A549 (cell line): Measurements from ENCODE around the gene DNAH17. TPM values are rescaled to one million over a fixed set of nuclear protein-coding genes. Genes with fewer than 3 reads are reported as not detected.
"Not testable (repeated sequence)": the region's sequence is repeated elsewhere in the genome, so short reads cannot be mapped to it uniquely, and the experiment has no call there.

Experiments
- ATAC-seq, 2 experiments: fragments of 200-7000 bp in 1 of 2; fragments of >200 bp in 1 of 2; cut with Nextera tagmentation in 1 of 2; cut with Tn5 transposase in 1 of 2; 3 replicates each; pipeline versions ENCODE4 v1.8.0 to v1.9.1; 2018 to 2020; ENCODE audit warnings: mild to moderate bottlenecking in 1 of 2, moderate library complexity in 1 of 2
- CTCF ChIA-PET: fragments of 300-600 bp; sonication (Branson Sonifier 250); formaldehyde crosslinking; extraction: SDS; loops from one replicate; lab custom pipeline; 2021; ENCODE audit warnings: antibody characterized with exemption, inconsistent platforms; lab: Yijun Ruan, JAX
- POLR2A ChIA-PET: fragments of 350-600 bp; formaldehyde crosslinking; extraction: SDS; loops from one replicate; lab custom pipeline; 2021; ENCODE audit warnings: antibody characterized with exemption, inconsistent platforms; lab: Yijun Ruan, JAX
- DNase-seq, 2 experiments: peaks; one replicate each; pipeline versions ENCODE4 v3.0.0 to v3.0.0-alpha.2; 2011 to 2016; ENCODE audit warnings: low read depth in 1 of 2, low spot score in 1 of 2
- FAIRE-seq: peaks from 2 replicates; lab custom pipeline; 2011; peaks lifted over from hg19 to GRCh38; lab: Jason Lieb, UNC
- H3K27ac ChIP-seq, 2 experiments: fragments of >200 bp; sonication (Bioruptor Twin); formaldehyde crosslinking; 3 replicates each; pipeline ENCODE4 v1.5.1; 2016 to 2017
- H3K4me1 ChIP-seq: fragments of >200 bp; sonication (Bioruptor Twin); formaldehyde crosslinking; 3 replicates; pipeline ENCODE4 v1.6.1; 2016
- H3K4me2 ChIP-seq: fragments of >200 bp; sonication (Bioruptor Twin); formaldehyde crosslinking; 3 replicates; pipeline ENCODE4 v1.6.1; 2016
- H3K4me3 ChIP-seq: fragments of >200 bp; sonication (Bioruptor Twin); formaldehyde crosslinking; 3 replicates; pipeline ENCODE4 v1.5.1; 2016
- H3K9me3 ChIP-seq: fragments of >200 bp; sonication (Bioruptor Twin); formaldehyde crosslinking; 3 replicates; pipeline ENCODE4 v1.6.1; 2016
- CBX8 ChIP-seq: fragments of 200-600 bp; sonication (generic); IDR thresholded peaks from 2 replicates; pipeline ENCODE4 v1.6.1; 2016
- CHD2 ChIP-seq: fragments of 150-350 bp; IDR thresholded peaks from 2 replicates; pipeline ENCODE4 v1.6.1; 2014; ENCODE audit warnings: low read length; ENCODE audit not compliant: partially characterized antibody
- E2F6 ChIP-seq: IDR thresholded peaks from 2 replicates; pipeline ENCODE4 v1.6.1; 2012; ENCODE audit warnings: low read depth, borderline replicate concordance
- EHMT2 ChIP-seq: fragments of 200-600 bp; sonication (generic); IDR thresholded peaks from 2 replicates; pipeline ENCODE4 v1.6.1; 2016; ENCODE audit warnings: antibody characterized with exemption, low read depth, mild to moderate bottlenecking, moderate library complexity
- GATA3 ChIP-seq: IDR thresholded peaks from 2 replicates; pipeline ENCODE4 v1.6.1; 2012; ENCODE audit warnings: borderline replicate concordance
- HDAC2 ChIP-seq: fragments of 200-600 bp; sonication (generic); IDR thresholded peaks from 2 replicates; pipeline ENCODE4 v1.6.1; 2016
- HES2 ChIP-seq: fragments of >200 bp; sonication (Bioruptor Twin); formaldehyde crosslinking; IDR thresholded peaks from 2 replicates; pipeline ENCODE4 v1.6.1; 2016
- HEYL ChIP-seq: fragments of 250-450 bp; sonication (Bioruptor Pico); IDR thresholded peaks from 2 replicates; pipeline ENCODE4 v1.8.0; 2021; ENCODE audit warnings: mild to moderate bottlenecking, moderate library complexity
- HOXA7 ChIP-seq: fragments of 250-450 bp; sonication (Bioruptor Pico); IDR thresholded peaks from 2 replicates; pipeline ENCODE4 v1.5.0; 2020; ENCODE audit warnings: mild to moderate bottlenecking, moderate library complexity
- KDM1A ChIP-seq: fragments of 200-600 bp; sonication (generic); IDR thresholded peaks from 2 replicates; pipeline ENCODE4 v1.6.1; 2016; ENCODE audit warnings: low read depth, mild to moderate bottlenecking
- MAFK ChIP-seq: fragments of 450-650 bp; IDR thresholded peaks from 2 replicates; pipeline ENCODE4 v1.6.1; 2014; ENCODE audit not compliant: partially characterized antibody
- MYC ChIP-seq: IDR thresholded peaks from 2 replicates; pipeline ENCODE4 v1.6.1; 2012; ENCODE audit warnings: mild to moderate bottlenecking, inconsistent platforms, low read length, improper control_type of control experiment, borderline replicate concordance
- NPAS2 ChIP-seq: fragments of 250-450 bp; sonication (Bioruptor Pico); IDR thresholded peaks from 2 replicates; pipeline ENCODE4 v1.8.0; 2022; ENCODE audit warnings: mild to moderate bottlenecking, moderate library complexity, borderline replicate concordance
- NR3C1 ChIP-seq: fragments of >200 bp; sonication (Bioruptor Twin); formaldehyde crosslinking; IDR thresholded peaks from 3 replicates; pipeline ENCODE4 v1.6.1; 2017
- RAD21 ChIP-seq, 2 experiments: fragments of >200 bp in 1 of 2; sonication (Bioruptor Twin) in 1 of 2; formaldehyde crosslinking in 1 of 2; IDR thresholded peaks in 1 of 2; conservative IDR thresholded peaks in 1 of 2; 2 replicates in 1 of 2; 3 replicates in 1 of 2; pipeline ENCODE4 v1.6.1; 2012 to 2018; ENCODE audit warnings: inconsistent platforms in 1 of 2
- RCOR1 ChIP-seq: fragments of 150-350 bp; IDR thresholded peaks from 2 replicates; pipeline ENCODE4 v1.6.1; 2014; ENCODE audit warnings: antibody characterized with exemption, low read length, low read depth
- TP53 ChIP-seq: fragments of 250-450 bp; sonication (Bioruptor Pico); IDR thresholded peaks from 2 replicates; pipeline ENCODE4 v1.5.0; 2021; ENCODE audit warnings: mild to moderate bottlenecking, moderate library complexity
- ZFP36 ChIP-seq: fragments of 450-650 bp; IDR thresholded peaks from 2 replicates; pipeline ENCODE4 v1.6.1; 2014; ENCODE audit warnings: borderline replicate concordance; ENCODE audit not compliant: partially characterized antibody
- ZNF302 ChIP-seq: fragments of 250-450 bp; sonication (Bioruptor Pico); IDR thresholded peaks from 2 replicates; pipeline ENCODE4 v1.9.0; 2021; ENCODE audit warnings: inconsistent platforms, mild to moderate bottlenecking, moderate library complexity
- ZSCAN20 ChIP-seq: fragments of 250-450 bp; sonication (Bioruptor Pico); IDR thresholded peaks from 2 replicates; pipeline ENCODE4 v1.8.0; 2022; ENCODE audit warnings: mild to moderate bottlenecking, moderate library complexity
- WGBS: methylation state at CpG from one replicate; pipeline ENCODE4 v1.1.6; 2017; ENCODE audit errors: missing lambda C conversion rate; 5-methylcytosine and 5-hydroxymethylcytosine counted together
- polyA plus RNA-seq, 4 experiments: library from polyadenylated mRNA; depleted of rRNA in 3 of 4; stranded (reverse); fragments of >200 nt; fragmentation: RNase III in 1 of 4; extraction: RNeasy Plus Mini Kit Qiagen cat#74134 plus additional on column Dnase treatment in 1 of 4; gene quantifications; 2 replicates in 3 of 4; 3 replicates in 1 of 4; pipeline ENCODE4 v1.2.3, GENCODE V29; 2011 to 2017
- TF ChIP-seq, protein P1 (sequence below): fragments of >200 bp; sonication (Bioruptor Twin); formaldehyde crosslinking; IDR thresholded peaks from 3 replicates; pipeline ENCODE4 v1.6.1; 2016
- TF ChIP-seq, protein P2 (sequence below): fragments of 250-450 bp; sonication (Bioruptor Pico); IDR thresholded peaks from 2 replicates; pipeline ENCODE4 v1.5.0; 2020; ENCODE audit warnings: low read depth, mild to moderate bottlenecking, moderate library complexity

Gene DNAH17
- polyA plus RNA-seq, 2 of the 4 experiments (the other 2 are of a cell fraction) = 0.21 to 0.26 TPM

- DNase-seq (no peak), FAIRE-seq (no peak), ATAC-seq (no peak)
- H3K4me1 ChIP-seq = peaks cover 17% of the 10 kb centered on the region
- POLR2A ChIA-PET = no interaction called here
- H3K4me2 ChIP-seq = peak overlapping the region; percentile 57; the same call in 1 of the 3 replicates
- CTCF ChIA-PET = interaction anchor here (1.6 kb wide), 1 partner anchor 204 kb away, joined by 4 read pairs; no protein-coding TSS in a partner anchor
- H3K9me3 ChIP-seq = no peaks in the 10 kb centered on the region
- TF ChIP-seq MYC (no peak), HDAC2 (no peak), GATA3 (no peak), ZNF302 (no peak), HES2 (no peak)
- TF ChIP-seq, protein P1, sequence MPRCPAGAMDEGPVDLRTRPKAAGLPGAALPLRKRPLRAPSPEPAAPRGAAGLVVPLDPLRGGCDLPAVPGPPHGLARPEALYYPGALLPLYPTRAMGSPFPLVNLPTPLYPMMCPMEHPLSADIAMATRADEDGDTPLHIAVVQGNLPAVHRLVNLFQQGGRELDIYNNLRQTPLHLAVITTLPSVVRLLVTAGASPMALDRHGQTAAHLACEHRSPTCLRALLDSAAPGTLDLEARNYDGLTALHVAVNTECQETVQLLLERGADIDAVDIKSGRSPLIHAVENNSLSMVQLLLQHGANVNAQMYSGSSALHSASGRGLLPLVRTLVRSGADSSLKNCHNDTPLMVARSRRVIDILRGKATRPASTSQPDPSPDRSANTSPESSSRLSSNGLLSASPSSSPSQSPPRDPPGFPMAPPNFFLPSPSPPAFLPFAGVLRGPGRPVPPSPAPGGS = no peak
- no peak overlapping the region for H3K4me3 ChIP-seq
- H3K27ac ChIP-seq = peak overlapping the region; percentile 71 to 79; a peak in 5 of 6 replicates
- 92% methylated on average over 21 of the region's 21 CpGs for WGBS
These were observed 72.9 kb downstream of the DNAH17 start for GRCh38 chr17:78504156-78504925.

DNA sequence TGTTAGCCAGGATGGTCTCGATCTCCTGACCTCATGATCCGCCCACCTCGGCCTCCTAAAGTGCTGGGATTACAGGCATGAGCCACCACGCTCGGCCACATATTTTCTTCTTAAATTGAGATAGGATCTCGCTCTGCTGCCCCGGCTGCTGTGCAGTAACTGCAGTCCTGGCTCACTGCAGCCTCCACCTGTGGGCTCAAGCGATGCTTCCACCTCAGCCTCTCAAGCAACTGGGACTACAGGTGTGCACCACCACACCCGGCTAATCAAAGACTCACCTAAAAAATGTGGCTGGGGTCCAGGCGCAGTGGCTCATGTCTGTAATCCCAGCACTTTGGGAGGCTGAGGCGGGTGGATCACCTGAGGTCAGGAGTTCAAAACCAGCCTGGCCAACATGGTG is 73.8 kb downstream of the DNAH17 start:
- H3K4me3 ChIP-seq, ATAC-seq, DNase-seq, FAIRE-seq, H3K4me2 ChIP-seq, H3K9me3 ChIP-seq: not testable (repeated sequence)
- ChIA-PET POLR2A (interaction anchor here (0.6 kb wide), 1 partner anchor 97 kb away, joined by 4 read pairs; no protein-coding TSS in a partner anchor), CTCF (interaction anchor here (1.6 kb wide), 1 partner anchor 205 kb away, joined by 4 read pairs; no protein-coding TSS in a partner anchor)
- H3K4me1 ChIP-seq = peaks cover 25% of the 10 kb centered on the region
- peak overlapping the region in 1 of 2 experiments; percentile 79; a peak in 3 of 6 replicates for H3K27ac ChIP-seq
- 95% methylated on average over 11 of the region's 11 CpGs for WGBS

- Histone ChIP-seq H3K27ac (peak overlapping the region; percentile 34 to 91; a peak in 5 of 6 replicates), H3K9me3 (no peaks in the 10 kb centered on the region), H3K4me3 (no peak overlapping the region), H3K4me1 (peaks cover 32% of the 10 kb centered on the region), H3K4me2 (no peak overlapping the region)
- ATAC-seq = no peak
- DNase-seq = no peak
- CTCF ChIA-PET = interaction anchor here (12.0 kb wide), 1 partner anchor 209 kb away, joined by 488 read pairs; no protein-coding TSS in a partner anchor
- FAIRE-seq = no peak
- WGBS = 95% methylated on average over 25 of the region's 25 CpGs
- POLR2A ChIA-PET = interaction anchor here (0.6 kb wide), 1 partner anchor 98 kb away, joined by 4 read pairs; no protein-coding TSS in a partner anchor
- TF ChIP-seq TP53 (no peak), NPAS2 (no peak), HOXA7 (no peak), CHD2 (no peak), MAFK (no peak)
- TF ChIP-seq, protein P2, sequence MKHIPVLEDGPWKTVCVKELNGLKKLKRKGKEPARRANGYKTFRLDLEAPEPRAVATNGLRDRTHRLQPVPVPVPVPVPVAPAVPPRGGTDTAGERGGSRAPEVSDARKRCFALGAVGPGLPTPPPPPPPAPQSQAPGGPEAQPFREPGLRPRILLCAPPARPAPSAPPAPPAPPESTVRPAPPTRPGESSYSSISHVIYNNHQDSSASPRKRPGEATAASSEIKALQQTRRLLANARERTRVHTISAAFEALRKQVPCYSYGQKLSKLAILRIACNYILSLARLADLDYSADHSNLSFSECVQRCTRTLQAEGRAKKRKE (CRISPR knock-in tag) = no peak
These were observed 74.5 kb downstream of the DNAH17 start for GRCh38 chr17:78502611-78503148.

GRCh38 chr17:78501241-78502036 is 75.8 kb downstream of the DNAH17 start:
- Histone ChIP-seq H3K4me3 (no peak overlapping the region), H3K4me1 (peaks cover 44% of the 10 kb centered on the region), H3K9me3 (no peaks in the 10 kb centered on the region), H3K4me2 (no peak overlapping the region), H3K27ac (peak overlapping the region; percentile 38 to 91; a peak in 5 of 6 replicates)
- ATAC-seq (no peak), DNase-seq (no peak), FAIRE-seq (no peak)
- ChIA-PET POLR2A (no interaction called here), CTCF (interaction anchor here (0.7 to 12.0 kb wide), 5 partner anchors 32 to 210 kb away, joined by 3 to 488 read pairs (median 3); no protein-coding TSS in a partner anchor)
- 97% methylated on average over 27 of the region's 27 CpGs for WGBS
- TF ChIP-seq E2F6 (no peak), HDAC2 (no peak), HEYL (no peak), RAD21 (conservative IDR thresholded peaks at IDR 0.05 in 1 of 2, IDR thresholded peaks at IDR 0.05 in 1 of 2) (no peak), NPAS2 (no peak), GATA3 (no peak), CBX8 (no peak), RCOR1 (no peak), EHMT2 (no peak), NR3C1 (no peak), KDM1A (no peak), ZFP36 (no peak), ZSCAN20 (no peak)
